H1 (cell line): ENCODE data around the gene APOM. TPM values are rescaled to one million over a fixed set of nuclear protein-coding genes. Genes with fewer than 3 reads are reported as not detected.

Experiments used
- CTCF ChIA-PET: fragments of 300-600 bp; sonication (Branson Sonifier 250); formaldehyde crosslinking; loops from one replicate; lab custom pipeline; 2021; ENCODE audit not compliant: partially characterized antibody; lab: Charles Lee
- POLR2A ChIA-PET: fragments of 300-600 bp; sonication (Branson Sonifier 250); formaldehyde crosslinking; loops from one replicate; lab custom pipeline; 2021; ENCODE audit warnings: inconsistent platforms; ENCODE audit not compliant: partially characterized antibody; lab: Charles Lee
- DNase-seq, 2 experiments: peaks; one replicate each; pipeline versions ENCODE4 v3.0.0 to v3.0.0-alpha.2; 2010 to 2022; ENCODE audit warnings: low spot score in 2 of 2, low read depth in 1 of 2, mixed read lengths in 1 of 2
- FAIRE-seq: peaks from 2 replicates; lab custom pipeline; 2011; peaks lifted over from hg19 to GRCh38; lab: Jason Lieb, UNC
- H2AFZ ChIP-seq: 2 replicates; pipeline ENCODE4 v1.8.1; 2012; ENCODE audit warnings: low read length, inconsistent platforms
- H2AK5ac ChIP-seq: 2 replicates; pipeline ENCODE4 v1.6.1; 2013; ENCODE audit warnings: low read depth, low read length
- H2BK120ac ChIP-seq: replicated peaks from 2 replicates; pipeline ENCODE3; 2013; ENCODE audit warnings: low read depth, low read length, inconsistent platforms
- H2BK12ac ChIP-seq: 2 replicates; pipeline ENCODE4 v1.6.1; 2013; ENCODE audit warnings: low read depth, low read length
- H2BK15ac ChIP-seq: 2 replicates; pipeline ENCODE4 v1.6.1; 2013; ENCODE audit warnings: low read length
- H2BK20ac ChIP-seq: 2 replicates; pipeline ENCODE4 v1.6.1; 2013; ENCODE audit warnings: low read length
- H2BK5ac ChIP-seq: 2 replicates; pipeline ENCODE4 v1.6.1; 2013; ENCODE audit warnings: low read depth, low read length
- H3K14ac ChIP-seq: 2 replicates; pipeline ENCODE4 v1.6.1; 2013; ENCODE audit warnings: inconsistent platforms; ENCODE audit not compliant: insufficient read length
- H3K18ac ChIP-seq: 2 replicates; pipeline ENCODE4 v1.6.1; 2013; ENCODE audit warnings: low read length; ENCODE audit errors: extremely low read depth
- H3K23ac ChIP-seq: 2 replicates; pipeline ENCODE4 v1.6.1; 2013; ENCODE audit warnings: inconsistent platforms; ENCODE audit not compliant: insufficient read length
- H3K23me2 ChIP-seq: 2 replicates; pipeline ENCODE4 v1.6.1; 2013; ENCODE audit warnings: low read depth, low read length
- H3K27ac ChIP-seq: 2 replicates; pipeline ENCODE4 v1.6.1; 2011; ENCODE audit warnings: low read depth, low read length, inconsistent platforms
- H3K27me3 ChIP-seq, 4 experiments: replicated peaks in 1 of 4; 1 replicate in 1 of 4; 2 replicates in 3 of 4; pipeline versions ENCODE4 v1.6.1 to v1.8.1; 2011 to 2013; ENCODE audit warnings: low read length in 3 of 4, mild to moderate bottlenecking in 3 of 4, inconsistent platforms in 2 of 4, mixed read lengths in 2 of 4, moderate library complexity in 1 of 4; ENCODE audit not compliant: control insufficient read depth in 3 of 4, insufficient read depth in 3 of 4; ENCODE audit errors: extremely low read depth in 1 of 4
- H3K36me3 ChIP-seq, 4 experiments: 2 replicates each; pipeline versions ENCODE4 v1.6.1 to v1.8.1; 2011 to 2013; ENCODE audit warnings: mild to moderate bottlenecking in 4 of 4, low read length in 3 of 4, moderate library complexity in 2 of 4, control low read depth in 1 of 4, inconsistent platforms in 1 of 4; ENCODE audit not compliant: insufficient read depth in 4 of 4, control insufficient read depth in 2 of 4
- H3K4ac ChIP-seq: replicated peaks from 2 replicates; pipeline ENCODE3; 2013; ENCODE audit warnings: low read length, low read depth, mixed read lengths, inconsistent platforms; ENCODE audit not compliant: insufficient read length
- H3K4me1 ChIP-seq, 4 experiments: replicated peaks in 1 of 4; 1 replicate in 1 of 4; 2 replicates in 3 of 4; pipeline versions ENCODE4 v1.6.1 to v1.8.1; 2011 to 2013; ENCODE audit warnings: low read length in 3 of 4, inconsistent platforms in 2 of 4, mixed read lengths in 1 of 4; ENCODE audit not compliant: insufficient read depth in 4 of 4, control insufficient read depth in 3 of 4
- H3K4me2 ChIP-seq, 2 experiments: 2 replicates each; pipeline versions ENCODE4 v1.6.1 to v1.8.1; 2011 to 2013; ENCODE audit warnings: low read depth in 2 of 2, low read length in 2 of 2, control low read depth in 1 of 2, inconsistent platforms in 1 of 2, mild to moderate bottlenecking in 1 of 2; ENCODE audit not compliant: insufficient read depth in 1 of 2
- H3K4me3 ChIP-seq, 4 experiments: fragments of 200-600, 300-600 bp in 1 of 4; sonication (generic), shearing (Covaris generic), sonication (Bioruptor Twin) in 1 of 4; 2 replicates each; pipeline versions ENCODE4 v1.5.1 to v1.8.1; 2011 to 2016; ENCODE audit warnings: low read length in 4 of 4, low read depth in 3 of 4, control low read depth in 2 of 4, inconsistent platforms in 2 of 4, mild to moderate bottlenecking in 2 of 4, mixed read lengths in 1 of 4, moderate library complexity in 1 of 4; ENCODE audit not compliant: insufficient read depth in 2 of 4; ENCODE audit errors: extremely low read depth in 1 of 4
- H3K56ac ChIP-seq: replicated peaks from 2 replicates; pipeline ENCODE3; 2013; ENCODE audit warnings: low read depth, mild to moderate bottlenecking, mixed read lengths, low read length, inconsistent platforms; ENCODE audit not compliant: insufficient read length
- H3K79me1 ChIP-seq: 2 replicates; pipeline ENCODE4 v1.6.1; 2013; ENCODE audit warnings: low read depth, low read length, control low read depth
- H3K79me2 ChIP-seq, 2 experiments: 2 replicates each; pipeline versions ENCODE4 v1.6.1 to v1.8.1; 2012 to 2013; ENCODE audit warnings: low read length in 2 of 2, mild to moderate bottlenecking in 2 of 2, inconsistent platforms in 1 of 2; ENCODE audit not compliant: insufficient read depth in 2 of 2, control insufficient read depth in 1 of 2
- H3K9ac ChIP-seq, 4 experiments: replicated peaks in 1 of 4; 1 replicate in 1 of 4; 2 replicates in 3 of 4; pipeline versions ENCODE4 v1.6.1 to v1.8.1; 2011 to 2013; ENCODE audit warnings: low read depth in 3 of 4, low read length in 3 of 4, control low read depth in 2 of 4, mild to moderate bottlenecking in 2 of 4, moderate library complexity in 2 of 4, inconsistent platforms in 1 of 4; ENCODE audit errors: extremely low read depth in 1 of 4
- H3K9me3 ChIP-seq, 2 experiments: 2 replicates each; pipeline versions ENCODE4 v1.6.1 to v1.8.1; 2012 to 2013; ENCODE audit warnings: mild to moderate bottlenecking in 2 of 2, moderate library complexity in 2 of 2, control low read depth in 1 of 2, inconsistent platforms in 1 of 2, low read depth in 1 of 2, low read length in 1 of 2, mixed read lengths in 1 of 2; ENCODE audit not compliant: insufficient read depth in 2 of 2
- H4K20me1 ChIP-seq, 2 experiments: replicated peaks in 1 of 2; 2 replicates each; pipeline versions ENCODE3 to v1.8.1; 2011 to 2013; ENCODE audit warnings: inconsistent platforms in 2 of 2, low read length in 2 of 2, mild to moderate bottlenecking in 1 of 2; ENCODE audit not compliant: insufficient read depth in 2 of 2, control insufficient read depth in 1 of 2
- H4K5ac ChIP-seq: 2 replicates; pipeline ENCODE4 v1.6.1; 2013; ENCODE audit warnings: low read length, low read depth, mixed read lengths, inconsistent platforms; ENCODE audit not compliant: insufficient read length
- H4K8ac ChIP-seq: 2 replicates; pipeline ENCODE4 v1.8.0; 2013; ENCODE audit warnings: mild to moderate bottlenecking, moderate library complexity, low read length, inconsistent platforms; ENCODE audit not compliant: insufficient read depth; ENCODE audit errors: extremely low read depth
- H4K91ac ChIP-seq: replicated peaks from 2 replicates; pipeline ENCODE3; 2013; ENCODE audit warnings: low read length, mixed read lengths, inconsistent platforms; ENCODE audit not compliant: insufficient read length
- CBX5 ChIP-seq: fragments of 300-800, 300-1000 bp; sonication (generic); IDR thresholded peaks from 2 replicates; pipeline ENCODE4 v1.7.1; 2016; ENCODE audit warnings: antibody characterized with exemption, low read length, low read depth
- MAFK ChIP-seq: IDR thresholded peaks from 2 replicates; pipeline ENCODE4 v1.6.1; 2012; ENCODE audit warnings: low read depth, mild to moderate bottlenecking, improper control_type of control experiment, low read length
- POU5F1 ChIP-seq: IDR thresholded peaks from 2 replicates; pipeline ENCODE4 v1.6.1; 2011; ENCODE audit warnings: low read depth, mild to moderate bottlenecking, low read length, moderate library complexity
- RFX5 ChIP-seq: IDR thresholded peaks from 2 replicates; pipeline ENCODE4 v1.6.1; 2011; ENCODE audit warnings: low read depth, low read length, improper control_type of control experiment, borderline replicate concordance
- RNF2 ChIP-seq: fragments of 200-900, 300-1000 bp; sonication (generic); IDR thresholded peaks from 2 replicates; pipeline ENCODE4 v1.7.1; 2016; ENCODE audit warnings: borderline replicate concordance, low read depth, mild to moderate bottlenecking, antibody characterized with exemption, low read length; ENCODE audit not compliant: poor library complexity, severe bottlenecking; ENCODE audit errors: missing control alignments
- TCF12 ChIP-seq: IDR thresholded peaks from 2 replicates; pipeline ENCODE4 v1.6.1; 2011; ENCODE audit warnings: low read depth, mild to moderate bottlenecking, low read length
- TEAD4 ChIP-seq: IDR thresholded peaks from 2 replicates; pipeline ENCODE4 v1.6.1; 2012; ENCODE audit warnings: low read depth, low read length, inconsistent platforms, mixed read lengths
- WGBS, 2 experiments: shearing (Covaris generic) in 1 of 2; methylation state at CpG; one replicate each; pipeline versions ENCODE4 v1.1.6 to v1.1.7; 2013 to 2015; ENCODE audit warnings: low lambda C conversion rate in 2 of 2, mixed read lengths in 2 of 2, inconsistent platforms in 1 of 2, low coverage in 1 of 2, missing lambda C conversion rate in 1 of 2; ENCODE audit not compliant: insufficient replicate concordance in 2 of 2, insufficient coverage in 1 of 2, insufficient read length in 1 of 2; ENCODE audit errors: extremely low coverage in 1 of 2, missing lambda C conversion rate in 1 of 2; 5-methylcytosine and 5-hydroxymethylcytosine counted together
- polyA plus RNA-seq, 7 experiments: library from polyadenylated mRNA; depleted of rRNA in 3 of 7; stranded (reverse) in 5 of 7; unstranded in 2 of 7; fragments of >200 nt in 5 of 7; fragments of 200-250 nt in 2 of 7; gene quantifications; 1 replicate in 5 of 7; 2 replicates in 1 of 7; 4 replicates in 1 of 7; pipeline versions ENCODE4 v1.2.1 to v1.2.3, GENCODE V29; 2011 to 2013; ENCODE audit warnings: missing spikeins in 2 of 7, mixed read lengths in 2 of 7
- total RNA-seq: library from RNA; stranded (reverse); fragmentation: NEBNext Ultra II Directional; extraction: Animal tissue kit (Norgen Biotek cat#: 25700); gene quantifications from 2 replicates; pipeline ENCODE4 v1.2.1, GENCODE V29; 2021
- TF ChIP-seq, protein P1 (sequence below): IDR thresholded peaks from 2 replicates; pipeline ENCODE4 v1.6.1; 2011; ENCODE audit warnings: low read depth, mild to moderate bottlenecking, low read length; ENCODE audit not compliant: insufficient read depth

APOM gene
- total and polyA plus RNA-seq, 2 of the 8 experiments (the other 6 are each of a cell fraction or from before 2014, with no cell fraction given) = 3.4 to 12.0 TPM

DNA sequence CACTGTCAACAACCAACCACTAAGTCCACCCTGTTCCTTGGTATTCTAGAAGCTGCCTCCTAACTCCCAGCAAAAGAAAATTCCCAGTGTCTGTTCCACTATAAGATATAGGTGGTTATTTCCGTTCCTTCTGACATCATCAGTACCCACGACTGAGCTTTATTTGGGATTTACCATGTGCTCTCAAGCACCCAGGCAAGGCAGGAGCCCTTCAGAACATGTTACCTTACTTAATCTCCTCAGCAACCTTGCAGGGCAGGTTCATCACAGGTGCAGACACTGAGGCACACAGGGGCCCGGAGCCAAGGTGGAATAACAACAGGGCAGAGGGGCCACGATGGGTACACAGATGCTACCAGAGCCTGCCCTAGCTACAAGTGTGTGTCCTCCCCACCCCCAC lies 36.7 kb downstream of the APOM start:
- Histone ChIP-seq H3K36me3 (peaks cover 7 to 24% (median 17%) of the 10 kb centered on the region in 4 experiments; a peak in 5 of 8 replicates), H2BK120ac (no peak overlapping the region), H4K20me1 (no peaks in the 10 kb centered on the region), H3K79me1 (no peaks in the 10 kb centered on the region), H3K27ac (no peak overlapping the region), H3K9me3 (no peaks in the 10 kb centered on the region), H4K8ac (no peak overlapping the region), H2BK15ac (no peak overlapping the region), H3K23me2 (no peaks in the 10 kb centered on the region), H4K91ac (no peak overlapping the region), H3K23ac (no peak overlapping the region), H3K4me2 (no peak overlapping the region), H3K56ac (no peak overlapping the region), H3K27me3 (no peaks in the 10 kb centered on the region), H3K9ac (no peak overlapping the region), H2BK12ac (no peak overlapping the region), H3K79me2 (no peaks in the 10 kb centered on the region), H3K14ac (no peak overlapping the region), H3K4ac (no peak overlapping the region), H2BK20ac (no peak overlapping the region), H3K18ac (no peak overlapping the region), H2AK5ac (no peak overlapping the region), H3K4me1 (peaks cover 0 to 1% (median 0%) of the 10 kb centered on the region in 4 experiments; a peak in 2 of 7 replicates), H2BK5ac (no peak overlapping the region), H4K5ac (no peak overlapping the region), H2AFZ (no peak overlapping the region), H3K4me3 (no peak overlapping the region)
- ChIA-PET CTCF (interaction anchor here (0.6 to 5.8 kb wide), 8 partner anchors 11 to 103 kb away, joined by 3 to 26 read pairs (median 3); partner anchors contain the start of genes GPANK1, LY6G5B, LY6G5C and VARS1), POLR2A (interaction anchor here (0.9 to 6.6 kb wide), 9 partner anchors 9 to 205 kb away, joined by 3 to 33 read pairs (median 3); partner anchors contain the start of genes ATP6V1G2, BAG6, EHMT2 and HSPA1B)
- WGBS, 2 experiments = 85% methylated on average over 4 of the region's 4 CpGs; no CpG with 5 or more reads in 1 of the 2 experiments
- no peak for FAIRE-seq
- TF ChIP-seq RNF2 (no peak), TEAD4 (no peak), TCF12 (no peak), MAFK (no peak), CBX5 (no peak), POU5F1 (no peak), RFX5 (no peak)
- TF ChIP-seq, protein P1, sequence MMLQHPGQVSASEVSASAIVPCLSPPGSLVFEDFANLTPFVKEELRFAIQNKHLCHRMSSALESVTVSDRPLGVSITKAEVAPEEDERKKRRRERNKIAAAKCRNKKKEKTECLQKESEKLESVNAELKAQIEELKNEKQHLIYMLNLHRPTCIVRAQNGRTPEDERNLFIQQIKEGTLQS = no peak
- no peak for DNase-seq
